Mesodermal cell (in vitro differentiated cells): ENCODE measurements around the gene CNGB1.
"Not testable (repeated sequence)": the region's sequence is repeated elsewhere in the genome, so short reads cannot be mapped to it uniquely, and the experiment has no call there.

Experiments
- H3K27ac ChIP-seq: 2 replicates; pipeline ENCODE4 v1.7.0; 2013; ENCODE audit warnings: mild to moderate bottlenecking, low read depth, low read length, moderate library complexity; ENCODE audit not compliant: severe bottlenecking
- H3K36me3 ChIP-seq: 2 replicates; pipeline ENCODE4 v1.7.1; 2013; ENCODE audit warnings: mild to moderate bottlenecking, low read length, moderate library complexity; ENCODE audit not compliant: control insufficient read depth, insufficient read depth
- H3K4me1 ChIP-seq: one replicate; pipeline ENCODE4 v1.7.1; 2013; ENCODE audit warnings: mild to moderate bottlenecking, low read length; ENCODE audit not compliant: insufficient read depth, control insufficient read depth, poor library complexity, severe bottlenecking
- H3K4me3 ChIP-seq: 2 replicates; pipeline ENCODE4 v1.7.0; 2013; ENCODE audit warnings: low read length, control low read depth, mild to moderate bottlenecking; ENCODE audit not compliant: insufficient read depth, poor library complexity, severe bottlenecking; ENCODE audit errors: extremely low read depth
- H3K9me3 ChIP-seq: 2 replicates; pipeline ENCODE4 v1.7.1; 2013; ENCODE audit warnings: mild to moderate bottlenecking, low read length, moderate library complexity; ENCODE audit not compliant: control insufficient read depth
- WGBS, 2 experiments: methylation state at CpG; one replicate each; pipeline ENCODE4 v1.1.5; 2013; ENCODE audit warnings: missing lambda C conversion rate in 2 of 2; ENCODE audit not compliant: insufficient coverage in 2 of 2; 5-methylcytosine and 5-hydroxymethylcytosine counted together

CNGB1 gene

GRCh38 chr16:57842601-57843000 is 128.3 kb downstream of the CNGB1 start:
- Histone ChIP-seq H3K27ac (no peak overlapping the region), H3K4me3 (no peak overlapping the region), H3K4me1 (peaks cover 2% of the 10 kb centered on the region), H3K9me3 (no peaks in the 10 kb centered on the region), H3K36me3 (no peaks in the 10 kb centered on the region)
- 80 to 97% methylated on average over 4 to 5 of the region's 5 CpGs for WGBS, 2 experiments

GRCh38 chr16:57840833-57841232 is 130.1 kb downstream of the CNGB1 start:
- H3K36me3 ChIP-seq, result no peaks in the 10 kb centered on the region
- H3K9me3 ChIP-seq, result no peaks in the 10 kb centered on the region
- H3K4me3 ChIP-seq, result no peak overlapping the region
- no peak overlapping the region for H3K27ac ChIP-seq
- H3K4me1 ChIP-seq, result peaks cover 2% of the 10 kb centered on the region
- 91 to 92% methylated on average over 8 of the region's 8 CpGs for WGBS, 2 experiments

GRCh38 chr16:57838161-57838560 is 132.8 kb downstream of the CNGB1 start:
- WGBS, 2 experiments, result 83 to 88% methylated on average over 13 of the region's 13 CpGs
- H3K27ac ChIP-seq, result no peak overlapping the region

DNA sequence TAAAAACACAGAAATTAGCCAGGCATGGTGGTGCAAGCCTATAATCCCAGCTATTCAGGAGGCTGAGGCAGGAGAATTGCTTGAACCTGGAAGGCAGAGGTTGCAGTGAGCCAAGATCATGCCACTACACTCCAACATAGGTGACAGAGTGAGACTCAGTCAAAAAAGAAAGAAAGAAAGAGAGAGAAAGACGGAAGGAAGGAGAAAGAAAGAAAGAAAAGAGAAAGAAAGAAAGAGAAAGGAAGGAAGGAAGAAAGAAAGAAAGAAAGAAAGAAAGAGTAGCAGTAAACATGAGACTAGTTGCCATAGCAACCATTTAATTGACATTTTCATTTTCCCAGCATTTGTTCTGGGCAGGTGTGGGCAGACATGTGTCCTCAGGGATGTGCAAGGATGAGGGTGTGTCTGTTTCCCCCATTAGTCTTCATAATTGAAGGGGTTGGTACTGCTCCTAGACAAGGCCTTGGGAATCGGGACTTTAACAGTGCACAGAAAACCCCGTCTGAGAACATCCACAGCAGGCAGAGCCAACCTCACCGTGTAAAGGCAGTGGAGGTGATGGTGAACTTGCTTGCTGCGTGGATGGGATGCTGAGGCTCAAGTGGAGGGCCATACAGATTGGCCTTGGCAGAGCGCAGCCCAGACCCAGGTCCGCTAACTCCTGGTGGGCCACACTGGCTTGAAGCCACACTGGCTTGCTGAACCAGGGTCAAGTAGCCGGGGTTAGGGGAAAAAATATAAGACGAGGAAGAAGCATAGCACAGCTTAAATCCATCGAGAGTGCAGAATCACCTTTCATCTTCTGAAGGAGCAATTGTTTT is 133.4 kb downstream of the CNGB1 start:
- Histone ChIP-seq H3K36me3 (no peaks in the 10 kb centered on the region), H3K9me3 (no peaks in the 10 kb centered on the region), H3K27ac (no peak overlapping the region), H3K4me3 (no peak overlapping the region), H3K4me1 (no peaks in the 10 kb centered on the region)
- 79 to 86% methylated on average over 9 to 10 of the region's 10 CpGs for WGBS, 2 experiments

More at GRCh38 chr16:57838161-57838560, 132.8 kb downstream of the CNGB1 start:
- Histone ChIP-seq H3K36me3 (no peaks in the 10 kb centered on the region), H3K4me1 (no peaks in the 10 kb centered on the region), H3K9me3 (no peaks in the 10 kb centered on the region), H3K4me3 (no peak overlapping the region)

- not testable (repeated sequence) for H3K27ac ChIP-seq, H3K36me3 ChIP-seq, H3K4me3 ChIP-seq, H3K4me1 ChIP-seq, H3K9me3 ChIP-seq
- WGBS, 2 experiments, result 80 to 89% methylated on average over 4 of the region's 4 CpGs
Measured at GRCh38 chr16:57835439-57835838, 135.5 kb downstream of the CNGB1 start.

DNA sequence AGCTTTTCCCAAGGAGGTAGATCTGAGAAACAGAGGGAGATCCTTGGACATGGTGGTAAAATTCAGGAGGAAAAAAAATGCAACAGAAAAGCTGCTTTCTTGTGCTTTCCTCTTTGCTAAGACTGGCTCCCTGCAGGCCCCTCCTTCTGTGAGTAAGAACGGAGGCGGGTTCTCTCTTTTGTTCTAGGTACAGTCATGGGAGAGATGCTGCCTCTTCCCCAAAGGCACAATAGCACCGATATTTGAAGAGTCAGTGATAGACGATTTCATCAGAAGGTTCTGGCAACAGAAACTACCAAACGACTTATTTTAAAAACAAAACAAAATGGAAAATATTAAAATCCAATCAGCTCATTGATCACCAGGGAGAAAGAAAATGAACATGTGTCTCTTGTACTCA is 136.0 kb downstream of the CNGB1 start:
- no CpG with 5 or more reads among the region's 5 CpGs for WGBS, 2 experiments
- Histone ChIP-seq H3K27ac (no peak overlapping the region), H3K4me1 (no peaks in the 10 kb centered on the region), H3K36me3 (no peaks in the 10 kb centered on the region), H3K4me3 (no peak overlapping the region), H3K9me3 (no peaks in the 10 kb centered on the region)
